GM19463 (cell line): ENCODE measurements around the gene PARD3B.
A peak's percentile ranks its signal among the peaks of the same experiment; 100 is the strongest.

Experiments used
- ATAC-seq: cut with Tn5 transposase; IDR thresholded peaks from one replicate; pipeline ENCODE4 v1.9.1; 2021; ENCODE audit warnings: mild to moderate bottlenecking, moderate library complexity; ENCODE audit not compliant: unreplicated experiment

PARD3B gene, protein sequence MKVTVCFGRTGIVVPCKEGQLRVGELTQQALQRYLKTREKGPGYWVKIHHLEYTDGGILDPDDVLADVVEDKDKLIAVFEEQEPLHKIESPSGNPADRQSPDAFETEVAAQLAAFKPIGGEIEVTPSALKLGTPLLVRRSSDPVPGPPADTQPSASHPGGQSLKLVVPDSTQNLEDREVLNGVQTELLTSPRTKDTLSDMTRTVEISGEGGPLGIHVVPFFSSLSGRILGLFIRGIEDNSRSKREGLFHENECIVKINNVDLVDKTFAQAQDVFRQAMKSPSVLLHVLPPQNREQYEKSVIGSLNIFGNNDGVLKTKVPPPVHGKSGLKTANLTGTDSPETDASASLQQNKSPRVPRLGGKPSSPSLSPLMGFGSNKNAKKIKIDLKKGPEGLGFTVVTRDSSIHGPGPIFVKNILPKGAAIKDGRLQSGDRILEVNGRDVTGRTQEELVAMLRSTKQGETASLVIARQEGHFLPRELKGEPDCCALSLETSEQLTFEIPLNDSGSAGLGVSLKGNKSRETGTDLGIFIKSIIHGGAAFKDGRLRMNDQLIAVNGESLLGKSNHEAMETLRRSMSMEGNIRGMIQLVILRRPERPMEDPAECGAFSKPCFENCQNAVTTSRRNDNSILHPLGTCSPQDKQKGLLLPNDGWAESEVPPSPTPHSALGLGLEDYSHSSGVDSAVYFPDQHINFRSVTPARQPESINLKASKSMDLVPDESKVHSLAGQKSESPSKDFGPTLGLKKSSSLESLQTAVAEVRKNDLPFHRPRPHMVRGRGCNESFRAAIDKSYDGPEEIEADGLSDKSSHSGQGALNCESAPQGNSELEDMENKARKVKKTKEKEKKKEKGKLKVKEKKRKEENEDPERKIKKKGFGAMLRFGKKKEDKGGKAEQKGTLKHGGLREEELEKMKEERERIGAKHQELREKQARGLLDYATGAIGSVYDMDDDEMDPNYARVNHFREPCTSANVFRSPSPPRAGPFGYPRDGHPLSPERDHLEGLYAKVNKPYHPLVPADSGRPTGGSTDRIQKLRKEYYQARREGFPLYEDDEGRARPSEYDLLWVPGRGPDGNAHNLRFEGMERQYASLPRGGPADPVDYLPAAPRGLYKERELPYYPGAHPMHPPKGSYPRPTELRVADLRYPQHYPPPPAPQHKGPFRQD (N-terminal part only)

DNA sequence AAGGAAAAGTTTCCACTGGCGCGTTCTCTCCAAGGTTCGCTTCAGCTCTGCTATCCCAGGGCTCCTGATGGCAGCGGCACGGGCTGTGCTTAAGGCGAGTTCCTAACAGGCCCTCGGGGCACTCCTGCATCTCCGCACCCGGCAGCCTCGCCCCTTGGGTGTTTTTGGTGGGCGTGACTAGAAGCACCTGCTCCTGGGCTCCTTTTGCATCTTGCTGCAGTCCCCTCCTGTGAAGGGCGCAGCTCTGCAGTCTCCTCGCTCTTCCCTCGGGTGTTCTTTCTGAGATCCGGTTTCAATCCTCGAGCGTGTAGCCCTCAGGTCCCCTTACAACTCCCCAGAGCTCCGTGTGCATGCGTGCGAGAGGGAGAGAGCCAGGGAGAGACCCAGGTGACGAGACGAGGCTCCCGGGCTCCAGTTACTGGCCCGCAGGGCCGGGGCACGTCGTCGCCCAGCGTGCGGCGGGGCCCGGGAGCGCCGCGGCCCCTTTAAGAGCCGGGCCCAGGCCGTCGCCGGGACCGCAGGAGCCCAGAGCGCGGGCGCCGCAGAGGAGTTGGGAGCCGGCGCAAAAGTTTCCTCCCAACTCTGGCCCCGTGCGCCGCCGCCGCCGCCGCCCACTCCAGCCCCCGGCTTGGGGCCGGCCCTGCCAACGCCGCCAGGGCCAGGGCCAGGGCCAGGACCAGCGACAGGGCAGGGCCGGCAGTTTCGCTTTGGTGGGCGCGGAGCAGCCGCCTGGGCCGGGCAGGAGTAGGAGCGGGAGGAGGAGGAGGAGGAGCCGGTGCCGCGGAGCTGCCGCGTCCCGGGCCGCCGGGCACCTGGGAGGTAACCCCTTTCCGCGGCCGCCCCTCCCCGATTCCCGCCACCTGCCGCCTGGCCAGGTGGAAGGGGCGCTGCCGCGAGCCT lies at the start of gene PARD3B:
TSS of gene PARD3B (plus strand) at position 515 of the 900 bp plus-strand sequence. CDS start 525 bp downstream, outside the sequence.
- peak; percentile 78 for ATAC-seq

DNA sequence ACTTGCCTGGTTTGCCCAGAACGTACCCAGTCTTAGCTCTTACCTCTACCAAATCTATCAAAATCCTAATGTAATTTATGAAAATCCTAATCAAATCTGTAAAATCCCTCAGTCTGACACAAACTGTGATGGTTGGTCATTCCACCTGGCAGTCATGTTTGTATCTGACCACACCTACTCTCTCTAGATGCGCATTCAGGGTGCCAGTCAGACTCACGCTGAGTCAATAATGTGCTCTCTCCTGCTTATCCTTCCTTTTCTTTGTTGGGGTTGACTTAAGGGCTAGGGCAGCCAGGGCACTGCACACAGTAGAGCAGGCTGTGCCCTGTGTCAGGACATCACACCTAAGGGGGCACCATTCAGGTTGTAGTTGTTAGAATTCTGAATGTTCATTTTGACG lies 48.5 kb upstream of the PARD3B start:
- ATAC-seq: no peak

DNA sequence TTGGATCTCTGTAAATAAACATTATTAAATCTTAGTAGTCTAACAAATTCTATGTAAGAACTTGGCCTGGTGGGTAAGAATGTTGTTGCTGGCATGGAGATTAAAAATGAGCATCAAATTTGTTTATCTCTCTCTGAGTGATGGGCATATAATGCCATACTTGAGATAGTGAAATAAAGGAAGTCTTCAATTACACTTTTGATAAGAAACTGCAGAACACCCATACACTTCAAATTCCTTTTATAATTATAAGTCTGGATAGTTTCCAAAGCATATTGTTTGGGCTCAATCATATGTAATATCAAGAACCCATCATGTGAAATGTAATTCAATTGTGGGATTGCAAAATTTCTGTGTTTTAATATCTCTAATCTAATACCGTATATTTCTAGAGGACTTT lies 47.4 kb upstream of the PARD3B start:
- ATAC-seq: no peak

DNA sequence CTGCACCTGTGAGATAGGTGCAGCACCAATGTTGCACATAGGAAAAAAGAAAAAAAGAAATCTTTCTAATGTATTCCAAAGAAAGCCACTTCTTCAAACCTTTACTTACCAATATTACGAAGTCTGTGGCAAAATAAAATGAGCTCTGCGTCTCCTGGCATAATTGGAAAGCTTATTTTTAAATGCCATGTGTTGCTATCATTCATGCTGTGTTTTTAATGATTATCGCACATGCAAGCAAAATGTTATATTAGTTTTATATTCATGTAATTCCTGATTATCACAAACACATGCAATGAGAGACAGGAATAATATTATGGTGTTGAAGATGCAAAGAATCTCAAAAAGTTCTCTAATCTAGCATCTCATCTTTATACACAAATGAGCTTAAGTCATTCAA lies 47.0 kb upstream of the PARD3B start:
- ATAC-seq: no peak

DNA sequence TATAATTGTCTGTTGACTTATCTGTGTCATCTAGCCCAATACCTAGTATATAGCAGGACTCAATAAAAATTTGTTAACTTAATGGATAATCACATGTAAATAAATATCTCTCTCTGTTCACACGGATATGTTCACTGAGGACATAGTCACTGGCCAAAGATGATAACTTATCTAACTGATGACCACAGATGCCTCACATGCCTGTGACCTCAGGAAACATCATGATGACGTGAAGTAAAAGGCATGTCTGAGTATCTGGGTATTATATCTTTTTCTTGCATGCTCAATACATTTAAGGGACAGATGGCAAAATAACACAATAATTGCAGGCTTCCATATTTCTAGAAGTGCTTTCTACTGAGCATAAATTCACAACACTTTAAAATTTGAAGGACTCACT lies 41.4 kb upstream of the PARD3B start:
- ATAC-seq: no peak

DNA sequence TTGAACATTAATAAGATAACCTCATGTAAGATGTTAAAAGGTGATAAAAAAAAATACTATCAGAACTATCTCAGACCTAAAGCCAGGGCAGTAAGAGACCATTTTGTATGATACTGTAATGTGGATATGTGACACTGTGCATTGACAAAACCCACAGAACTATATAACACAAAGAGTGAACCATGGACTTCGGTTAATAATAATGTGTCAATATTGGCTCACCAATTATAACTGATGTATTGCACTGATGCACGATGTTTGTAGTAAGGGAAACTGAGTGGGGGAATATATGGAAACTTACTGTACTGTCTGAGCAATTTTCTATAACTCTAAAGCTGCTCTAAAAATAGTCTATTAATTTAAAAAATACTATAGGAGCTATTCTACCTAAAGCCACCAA lies 40.7 kb upstream of the PARD3B start:
- ATAC-seq: no peak

DNA sequence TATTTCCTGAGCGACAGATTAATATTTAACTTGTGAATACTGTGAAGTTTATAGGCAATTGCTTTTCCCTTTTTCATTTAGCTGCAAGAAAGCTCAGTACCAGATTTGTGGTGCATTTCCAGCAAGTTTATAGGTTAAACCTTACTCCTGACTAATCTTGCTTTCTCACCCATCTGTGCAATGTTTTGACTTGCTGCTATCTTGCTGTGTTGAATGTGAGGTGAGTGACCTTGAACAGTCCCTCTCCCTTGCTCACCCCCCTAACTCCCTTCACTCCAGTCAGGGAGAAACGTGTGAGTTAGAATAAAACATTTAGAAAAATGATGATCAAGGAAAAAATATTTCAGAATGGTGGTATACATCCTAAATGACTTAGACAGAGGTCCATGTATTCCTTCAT lies 39.8 kb upstream of the PARD3B start:
- no peak for ATAC-seq

DNA sequence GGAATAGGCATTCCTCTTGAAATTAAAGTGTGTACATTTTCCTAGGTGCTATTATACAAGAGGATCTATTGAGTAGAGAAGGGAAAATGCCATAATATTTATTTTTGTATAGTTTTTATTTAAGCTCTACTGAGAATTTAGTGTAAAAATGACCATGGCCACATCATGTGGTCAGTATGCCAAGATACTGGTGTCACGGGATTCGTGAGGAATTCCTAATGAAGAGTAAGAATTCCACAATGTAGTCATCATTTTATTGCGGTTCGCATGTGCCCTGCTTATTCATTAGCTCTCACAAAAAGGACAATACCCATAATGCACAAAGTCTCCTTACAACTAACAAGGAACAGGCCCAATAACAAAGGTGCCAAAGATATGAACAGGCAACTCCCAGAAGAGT lies 39.3 kb upstream of the PARD3B start:
- no peak for ATAC-seq

DNA sequence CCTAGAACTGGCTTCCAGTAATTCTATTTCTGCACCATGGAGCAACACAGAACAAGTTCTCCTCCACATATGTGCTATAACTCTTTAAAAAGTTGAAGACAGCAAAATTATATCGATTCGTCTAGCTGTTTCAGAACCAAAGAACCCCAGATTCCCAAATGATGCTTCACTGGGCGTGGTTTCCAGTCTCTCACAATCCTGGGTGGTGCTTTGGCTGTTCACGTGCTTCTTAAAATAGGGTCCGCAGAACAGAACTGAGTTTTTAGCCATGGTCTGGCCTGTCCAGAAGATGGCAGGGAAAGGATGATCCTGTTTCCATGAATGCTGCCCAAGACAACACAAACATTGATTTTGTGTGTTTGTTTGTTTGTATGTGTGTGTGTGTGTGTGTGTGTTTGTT lies 37.6 kb upstream of the PARD3B start:
- ATAC-seq: no peak

DNA sequence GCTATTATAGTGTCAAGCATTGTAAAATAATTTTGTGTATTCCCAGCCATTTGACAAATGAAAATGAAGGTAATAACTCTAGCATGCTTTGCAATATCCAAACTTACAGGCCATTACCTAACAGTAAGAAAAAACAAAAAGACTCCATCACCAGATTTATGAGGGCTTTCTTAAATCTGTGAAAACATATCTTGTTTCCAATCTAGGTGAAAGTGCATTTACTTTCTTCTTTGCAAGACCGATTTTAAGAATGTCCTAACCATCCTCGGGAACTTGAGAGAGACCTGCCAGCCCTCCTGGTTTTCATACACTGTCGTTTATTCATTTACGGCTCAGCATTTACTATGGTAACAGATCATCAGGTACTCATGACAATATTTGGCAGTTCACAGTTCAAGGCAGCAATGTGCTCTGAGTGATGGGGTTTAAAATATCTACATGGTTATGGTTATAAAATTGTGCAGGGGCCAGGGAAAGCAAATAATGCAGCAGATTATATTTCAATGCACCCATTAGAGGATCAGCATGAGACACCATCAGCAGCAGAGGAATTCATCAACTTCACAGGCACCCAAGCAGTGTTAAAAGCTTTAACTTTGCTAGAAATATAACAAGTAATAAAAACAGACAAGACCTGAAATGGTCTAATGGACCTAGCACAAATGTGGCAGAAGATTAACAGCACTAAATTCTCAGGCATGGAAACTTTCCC lies 34.4 kb upstream of the PARD3B start:
- no peak for ATAC-seq

DNA sequence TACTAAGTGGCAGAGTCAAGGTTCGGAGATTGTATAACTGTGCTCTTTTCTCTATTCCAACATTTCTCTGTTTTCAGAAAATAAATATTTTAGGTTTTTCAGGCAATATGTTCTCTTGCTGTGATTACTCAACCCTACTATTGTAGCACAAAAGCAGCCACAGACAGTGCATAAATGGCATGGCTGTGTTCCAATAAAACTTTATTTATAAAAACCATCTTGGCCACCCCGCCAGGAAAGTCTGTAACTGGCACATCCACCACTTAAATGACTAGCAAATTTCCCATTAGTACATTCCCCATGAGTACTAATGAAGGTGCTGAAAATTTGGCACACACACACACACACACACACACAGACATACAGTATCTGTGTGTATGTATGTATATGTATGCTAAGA lies 30.8 kb upstream of the PARD3B start:
- ATAC-seq: no peak

DNA sequence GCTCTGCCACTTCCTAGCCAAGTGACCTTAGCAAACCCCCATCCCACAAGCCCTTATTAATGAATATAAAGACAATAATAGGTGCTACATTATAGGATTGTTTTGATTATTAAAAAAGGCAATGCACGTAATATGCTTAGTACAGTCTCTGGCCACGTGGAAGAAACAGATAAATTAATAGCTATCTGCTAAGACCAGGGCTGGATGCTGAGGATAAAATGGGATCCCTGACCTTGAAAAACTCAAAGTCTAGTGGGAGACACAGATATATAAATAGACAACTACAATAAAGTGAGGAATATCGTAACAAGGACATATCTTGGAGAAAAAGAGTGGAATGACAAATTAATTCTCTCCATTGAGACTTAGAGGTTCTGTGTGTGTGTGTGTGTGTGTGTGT lies 29.9 kb upstream of the PARD3B start:
- ATAC-seq: no peak

DNA sequence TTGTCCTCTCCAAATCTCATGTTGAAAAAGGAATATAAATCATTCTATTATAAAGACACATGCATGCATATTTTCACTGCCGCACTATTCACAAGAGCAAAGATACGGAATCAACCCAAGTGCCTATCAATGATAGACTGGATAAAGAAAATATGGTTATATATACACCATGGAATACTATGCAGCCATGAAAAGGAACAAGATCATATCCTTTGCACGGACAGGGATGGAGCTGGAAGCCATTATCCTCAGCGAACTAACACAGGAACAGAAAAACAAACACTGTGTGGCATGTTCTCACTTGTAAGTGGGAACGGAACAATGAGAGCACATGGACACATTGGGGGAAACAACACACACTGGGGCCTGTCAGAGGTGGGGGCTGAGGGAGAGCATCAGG lies 28.1 kb upstream of the PARD3B start:
- ATAC-seq: no peak

DNA sequence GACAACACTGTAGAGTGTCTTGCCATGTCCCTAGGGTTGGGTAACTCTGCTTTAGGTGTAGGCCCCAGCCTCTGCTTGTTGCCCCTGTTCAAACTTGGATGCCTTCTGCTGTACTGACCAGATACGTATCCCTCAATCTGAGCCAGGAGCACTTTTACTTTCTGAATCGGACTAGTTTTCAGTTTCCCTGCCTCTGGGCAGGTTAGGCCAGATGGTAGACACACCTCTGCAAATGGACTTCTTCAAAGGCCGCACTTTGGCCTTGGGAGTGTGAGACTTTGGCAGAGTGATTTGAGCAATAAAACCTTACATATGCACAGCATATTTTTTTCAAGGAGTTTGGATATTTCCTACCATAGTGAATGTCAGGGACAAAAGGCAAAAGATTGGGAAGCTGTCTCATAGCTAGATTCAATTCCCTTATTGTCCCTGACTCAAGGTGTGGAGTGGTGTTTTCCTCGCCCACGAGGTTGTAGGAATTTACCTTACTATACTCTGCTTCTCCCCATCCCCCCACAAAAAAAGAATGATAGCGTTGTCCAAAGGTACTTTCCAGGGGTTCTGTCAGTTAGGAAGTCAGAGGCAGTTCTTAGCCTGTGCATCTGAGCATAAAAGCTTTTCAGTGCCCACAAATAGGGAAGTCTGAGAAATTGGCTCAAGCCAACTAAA lies 15.3 kb upstream of the PARD3B start:
- peak; percentile 56 for ATAC-seq

DNA sequence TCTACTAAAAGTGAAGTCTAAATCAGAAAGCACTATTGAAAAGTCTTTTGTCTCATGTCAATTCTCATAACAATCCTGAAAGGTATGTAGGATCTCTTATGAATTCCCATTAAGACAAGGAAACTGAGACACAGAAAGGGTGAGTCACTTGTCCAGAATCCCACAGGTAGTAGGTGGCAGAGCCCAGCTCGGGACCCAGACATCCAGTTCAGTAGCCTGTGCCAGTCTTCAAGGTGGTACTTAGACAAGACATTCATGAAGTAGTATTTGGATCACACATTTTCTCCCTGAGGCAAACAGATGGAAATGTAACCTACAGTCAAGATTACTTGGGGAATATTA lies 14.8 kb upstream of the PARD3B start:
- ATAC-seq: peak; percentile 4

DNA sequence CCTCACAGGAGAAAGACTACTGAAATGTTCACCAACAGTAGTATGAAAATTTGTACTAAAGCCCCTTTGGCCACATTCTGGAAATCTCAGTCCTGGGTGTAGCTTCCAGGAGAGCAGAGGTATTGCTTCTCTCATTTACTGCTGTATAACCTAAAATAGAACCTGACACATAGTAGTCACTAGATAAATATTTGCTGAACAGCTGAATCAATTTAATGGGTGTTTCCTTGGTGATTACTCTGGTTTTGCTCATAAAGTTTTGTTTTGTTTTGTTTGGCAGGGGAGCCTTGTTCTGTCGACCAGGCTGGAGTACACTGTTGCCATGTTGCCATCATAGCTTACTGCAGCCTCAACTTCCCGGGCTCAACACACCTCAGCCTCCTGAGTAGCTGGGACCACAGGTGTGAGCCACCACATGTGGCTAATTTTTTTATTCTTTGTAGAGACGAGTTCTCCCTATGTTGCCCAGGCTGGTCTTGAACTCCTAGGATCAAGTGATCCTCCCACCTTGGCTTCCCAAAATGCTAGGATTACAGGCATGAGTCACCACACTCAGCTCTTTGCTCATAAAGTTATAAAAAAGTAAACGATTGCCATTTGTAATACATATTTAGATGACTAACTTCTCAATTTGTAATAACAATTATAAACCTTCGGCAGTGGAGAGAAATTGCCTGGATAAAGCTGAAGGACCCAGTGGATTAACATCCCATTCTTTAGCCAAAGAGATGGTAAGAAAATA lies 11.5 kb upstream of the PARD3B start:
- ATAC-seq: no peak

DNA sequence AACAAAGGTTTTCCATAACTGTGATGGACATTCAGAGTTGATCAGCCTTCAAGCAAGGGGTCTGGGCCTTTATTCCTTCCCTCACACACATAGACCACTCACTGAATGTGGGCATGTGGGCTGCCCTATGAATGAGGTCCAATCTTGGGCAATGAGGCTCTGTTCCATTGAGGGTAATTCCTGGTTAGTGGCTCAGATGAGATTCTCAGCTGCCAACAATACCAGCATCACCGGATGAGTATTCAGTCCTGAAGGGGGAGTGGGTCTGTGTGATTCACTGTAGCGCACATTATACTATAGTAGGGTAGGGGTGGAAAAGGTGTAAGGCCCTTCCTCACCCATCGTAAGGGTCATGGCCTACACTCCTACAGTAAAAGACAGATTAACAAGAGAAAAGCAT lies 9.9 kb upstream of the PARD3B start:
- ATAC-seq: no peak

DNA sequence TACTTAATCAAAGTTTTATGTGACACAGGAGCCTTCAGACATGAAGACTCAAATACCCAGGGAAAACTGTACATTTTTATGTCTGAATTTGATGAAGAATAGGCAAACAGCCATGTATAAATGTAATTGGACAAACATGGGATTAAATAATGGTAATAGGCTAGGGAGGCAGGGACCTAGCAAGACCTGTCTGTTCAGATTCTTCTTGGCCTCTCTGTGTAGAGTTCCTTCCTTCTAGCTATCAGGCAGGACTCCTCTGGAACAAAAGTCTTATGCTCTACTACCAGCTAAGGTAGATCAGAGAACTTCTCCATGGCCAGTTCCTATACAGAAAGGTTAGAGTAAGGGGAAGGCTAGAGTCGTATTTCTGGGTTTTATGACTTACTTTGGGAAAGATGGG lies 9.5 kb upstream of the PARD3B start:
- ATAC-seq: no peak
